ENCODE results near the gene OR5AU1. TPM values are rescaled to one million over a fixed set of nuclear protein-coding genes. Genes with fewer than 3 reads are reported as not detected.

Gene OR5AU1
- total RNA-seq, 2 donors from 2014 or later: not detected

- intact Hi-C loops (cut with DNase I): no loop called here
- Histone ChIP-seq H3K27me3 (no peaks in the 10 kb centered on the region), H3K36me3 (replicated peaks in 1 of 2; ENCODE audit: insufficient read depth in 1 of 2, low read depth in 2 of 2) (no peaks in the 10 kb centered on the region), H3K27ac (no peak overlapping the region), H3K4me3 (no peak overlapping the region), H3K4me1 (no peaks in the 10 kb centered on the region), H3K9me3 (no peaks in the 10 kb centered on the region)
- DNase-seq: no peak
- TF ChIP-seq POLR2A (IDR thresholded peaks at IDR 0.05): no peak
- TF ChIP-seq, protein P1, sequence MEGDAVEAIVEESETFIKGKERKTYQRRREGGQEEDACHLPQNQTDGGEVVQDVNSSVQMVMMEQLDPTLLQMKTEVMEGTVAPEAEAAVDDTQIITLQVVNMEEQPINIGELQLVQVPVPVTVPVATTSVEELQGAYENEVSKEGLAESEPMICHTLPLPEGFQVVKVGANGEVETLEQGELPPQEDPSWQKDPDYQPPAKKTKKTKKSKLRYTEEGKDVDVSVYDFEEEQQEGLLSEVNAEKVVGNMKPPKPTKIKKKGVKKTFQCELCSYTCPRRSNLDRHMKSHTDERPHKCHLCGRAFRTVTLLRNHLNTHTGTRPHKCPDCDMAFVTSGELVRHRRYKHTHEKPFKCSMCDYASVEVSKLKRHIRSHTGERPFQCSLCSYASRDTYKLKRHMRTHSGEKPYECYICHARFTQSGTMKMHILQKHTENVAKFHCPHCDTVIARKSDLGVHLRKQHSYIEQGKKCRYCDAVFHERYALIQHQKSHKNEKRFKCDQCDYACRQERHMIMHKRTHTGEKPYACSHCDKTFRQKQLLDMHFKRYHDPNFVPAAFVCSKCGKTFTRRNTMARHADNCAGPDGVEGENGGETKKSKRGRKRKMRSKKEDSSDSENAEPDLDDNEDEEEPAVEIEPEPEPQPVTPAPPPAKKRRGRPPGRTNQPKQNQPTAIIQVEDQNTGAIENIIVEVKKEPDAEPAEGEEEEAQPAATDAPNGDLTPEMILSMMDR (IDR thresholded peaks at IDR 0.05): no peak
- 58 to 70% methylated on average over 6 of the region's 6 CpGs for whole genome bisulfite sequencing, 2 donors
- no peak for ATAC-seq
These were observed 35.2 kb downstream of the OR5AU1 start for GRCh38 chr14:21120686-21121085.

GRCh38 chr14:21118933-21119332, 36.9 kb downstream of the OR5AU1 start:
- TF ChIP-seq POLR2A (IDR thresholded peaks at IDR 0.05): no peak
- TF ChIP-seq, protein P1 (IDR thresholded peaks at IDR 0.05): no peak
- ATAC-seq (no peak), DNase-seq (no peak)
- H3K27ac ChIP-seq: no peak overlapping the region
- intact Hi-C loops (cut with DNase I): no loop called here
- no peaks in the 10 kb centered on the region for H3K27me3 ChIP-seq
- H3K4me3 ChIP-seq: no peak overlapping the region
- no peaks in the 10 kb centered on the region for H3K4me1 ChIP-seq
- no peaks in the 10 kb centered on the region for H3K36me3 ChIP-seq (replicated peaks in 1 of 2; ENCODE audit: insufficient read depth in 1 of 2, low read depth in 2 of 2)
- no peaks in the 10 kb centered on the region for H3K9me3 ChIP-seq
- WGBS, 2 donors: 84 to 93% methylated on average over 3 of the region's 3 CpGs

- no peaks in the 10 kb centered on the region for H3K4me1 ChIP-seq
These were observed 42.5 kb downstream of the OR5AU1 start for GRCh38 chr14:21113369-21113768.

DNA sequence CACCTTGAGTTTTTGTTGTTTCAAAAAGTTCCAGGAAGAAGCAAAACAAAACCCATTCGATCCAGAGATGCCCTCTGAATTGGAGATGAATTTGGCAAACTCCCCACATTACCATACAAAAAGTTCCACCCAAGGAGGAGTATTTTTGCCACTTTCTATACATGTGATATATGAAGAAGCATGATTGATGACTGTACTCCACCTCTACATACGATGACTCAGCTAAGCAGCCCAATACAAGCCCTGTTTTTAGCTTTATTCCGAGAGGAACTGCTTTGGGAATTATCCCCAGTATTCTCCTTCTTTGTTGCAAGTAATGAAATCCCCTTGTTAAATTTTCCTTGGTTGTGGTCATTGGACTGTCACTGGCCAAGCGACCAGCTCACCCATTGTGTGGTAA, 43.6 kb downstream of the OR5AU1 start:
- Histone ChIP-seq H3K4me3 (no peak overlapping the region), H3K27me3 (no peaks in the 10 kb centered on the region), H3K36me3 (replicated peaks in 1 of 2; ENCODE audit: insufficient read depth in 1 of 2, low read depth in 2 of 2) (no peaks in the 10 kb centered on the region), H3K27ac (no peak overlapping the region), H3K4me1 (no peaks in the 10 kb centered on the region), H3K9me3 (no peaks in the 10 kb centered on the region)
- TF ChIP-seq, protein P1 (IDR thresholded peaks at IDR 0.05): no peak
- no peak for TF ChIP-seq POLR2A (IDR thresholded peaks at IDR 0.05)
- 75 to 77% methylated on average over 4 of the region's 4 CpGs for WGBS, 2 donors
- ATAC-seq: no peak
- intact Hi-C loops (cut with DNase I): no loop called here
- no peak for DNase-seq

More at GRCh38 chr14:21113369-21113768, 42.5 kb downstream of the OR5AU1 start:
- DNase-seq: no peak
- TF ChIP-seq, protein P1 (IDR thresholded peaks at IDR 0.05): no peak
- TF ChIP-seq POLR2A (IDR thresholded peaks at IDR 0.05): no peak
- H3K36me3 ChIP-seq (replicated peaks in 1 of 2; ENCODE audit: insufficient read depth in 1 of 2, low read depth in 2 of 2): no peaks in the 10 kb centered on the region
- 85 to 86% methylated on average over 2 of the region's 2 CpGs for WGBS, 2 donors
- intact Hi-C loops (cut with DNase I): no loop called here
- no peak overlapping the region for H3K27ac ChIP-seq
- no peak overlapping the region for H3K4me3 ChIP-seq
- no peaks in the 10 kb centered on the region for H3K9me3 ChIP-seq
- no peak for ATAC-seq
- H3K27me3 ChIP-seq: no peaks in the 10 kb centered on the region

DNA sequence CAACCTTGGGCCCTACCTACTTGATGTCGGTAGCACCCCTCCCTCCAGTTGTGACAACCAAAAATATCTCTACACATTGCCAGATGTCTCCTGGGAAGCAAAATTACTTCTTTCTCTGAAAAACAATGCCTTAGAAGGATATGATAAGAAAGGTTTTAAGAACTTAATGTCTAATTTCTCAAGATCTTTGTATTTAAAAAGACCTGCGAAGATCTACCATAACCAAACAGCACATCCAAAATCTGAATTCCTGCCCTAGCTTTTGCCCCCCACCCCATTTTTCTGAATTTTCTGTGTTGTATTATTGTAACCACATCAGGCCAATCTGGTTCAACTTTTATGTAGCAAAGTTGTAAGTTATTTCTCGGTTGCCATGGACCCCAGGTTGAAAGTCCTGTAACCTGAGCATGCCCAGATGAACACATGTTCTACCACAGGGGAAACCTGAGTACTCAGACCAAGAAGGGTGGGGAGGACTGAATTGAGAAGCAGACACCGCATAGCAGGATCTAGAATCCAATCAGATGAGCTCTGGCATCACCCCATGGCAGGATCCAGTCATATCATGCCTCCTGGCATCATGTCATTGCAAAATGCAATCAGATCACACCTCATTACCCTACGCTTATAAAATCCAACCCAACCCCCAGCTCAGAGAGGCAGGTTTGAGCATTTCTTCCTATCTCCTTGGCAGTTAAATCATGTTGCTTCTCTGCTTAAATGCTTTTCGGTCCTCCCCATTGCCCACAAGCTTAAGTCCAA, 46.3 kb downstream of the OR5AU1 start:
- TF ChIP-seq, protein P1 (IDR thresholded peaks at IDR 0.05): no peak
- TF ChIP-seq POLR2A (IDR thresholded peaks at IDR 0.05): no peak
- 72 to 78% methylated on average over 6 of the region's 6 CpGs for WGBS, 2 donors
- H3K27ac ChIP-seq: no peak overlapping the region
- no peaks in the 10 kb centered on the region for H3K36me3 ChIP-seq (replicated peaks in 1 of 2; ENCODE audit: insufficient read depth in 1 of 2, low read depth in 2 of 2)
- peaks cover 25% of the 10 kb centered on the region for H3K4me1 ChIP-seq
- intact Hi-C loops (cut with DNase I): no loop called here
- DNase-seq: no peak
- ATAC-seq: no peak
- no peaks in the 10 kb centered on the region for H3K27me3 ChIP-seq
- H3K9me3 ChIP-seq: no peaks in the 10 kb centered on the region
- H3K4me3 ChIP-seq: no peak overlapping the region
